Thoracic aorta (tissue), 2 donors: ENCODE results near the gene CDH18. TPM values are rescaled to one million over a fixed set of nuclear protein-coding genes. Genes with fewer than 3 reads are reported as not detected.

Source experiments
- ATAC-seq: fragments of 150-250 bp; one replicate; pipeline ENCODE4 v1.8.0; 2017; ENCODE audit warnings: low read depth; ENCODE audit not compliant: insufficient number of reproducible peaks, low FRiP score
- DNase-seq: peaks from one replicate; pipeline ENCODE4 v3.0.0-alpha.2; 2020; ENCODE audit warnings: low spot score
- H3K27ac ChIP-seq, 2 donors: fragments of 200-600 bp; sonication (generic); 1 replicate in 1 of 2; 2 replicates in 1 of 2; pipeline ENCODE4 v1.5.1; 2016; ENCODE audit warnings: mild to moderate bottlenecking in 2 of 2, moderate library complexity in 2 of 2
- H3K27me3 ChIP-seq: fragments of 200-600 bp; sonication (generic); replicated peaks from 2 replicates; pipeline ENCODE4 v1.6.0; 2016; ENCODE audit warnings: mild to moderate bottlenecking; ENCODE audit not compliant: insufficient read depth
- H3K36me3 ChIP-seq: fragments of 200-600 bp; sonication (generic); one replicate; pipeline ENCODE4 v1.5.1; 2016
- H3K4me1 ChIP-seq, 2 donors: fragments of 200-600 bp; sonication (generic); 1 replicate in 1 of 2; 2 replicates in 1 of 2; pipeline versions ENCODE4 v1.5.1 to v1.6.0; 2016; ENCODE audit warnings: low read depth in 2 of 2, mild to moderate bottlenecking in 1 of 2; ENCODE audit not compliant: control insufficient read depth in 1 of 2
- H3K4me3 ChIP-seq: fragments of 200-600 bp; sonication (generic); 2 replicates; pipeline ENCODE4 v1.5.1; 2016; ENCODE audit warnings: mild to moderate bottlenecking
- H3K9me3 ChIP-seq: fragments of 200-600 bp; sonication (generic); 2 replicates; pipeline ENCODE4 v1.5.1; 2016
- total RNA-seq, 2 donors: library from RNA; depleted of rRNA; stranded (reverse); fragments of >200 nt; gene quantifications; one replicate each; pipeline versions ENCODE4 v1.1.0 to v1.2.3, GENCODE V29; 2016
- TF ChIP-seq, protein P1 (sequence below): fragments of 200-600 bp; sonication (generic); IDR thresholded peaks from one replicate; pipeline ENCODE4 v1.5.1; 2019; ENCODE audit warnings: antibody characterized with exemption

The CDH18 gene
- total RNA-seq, 2 donors from 2014 or later, result not detected

DNA sequence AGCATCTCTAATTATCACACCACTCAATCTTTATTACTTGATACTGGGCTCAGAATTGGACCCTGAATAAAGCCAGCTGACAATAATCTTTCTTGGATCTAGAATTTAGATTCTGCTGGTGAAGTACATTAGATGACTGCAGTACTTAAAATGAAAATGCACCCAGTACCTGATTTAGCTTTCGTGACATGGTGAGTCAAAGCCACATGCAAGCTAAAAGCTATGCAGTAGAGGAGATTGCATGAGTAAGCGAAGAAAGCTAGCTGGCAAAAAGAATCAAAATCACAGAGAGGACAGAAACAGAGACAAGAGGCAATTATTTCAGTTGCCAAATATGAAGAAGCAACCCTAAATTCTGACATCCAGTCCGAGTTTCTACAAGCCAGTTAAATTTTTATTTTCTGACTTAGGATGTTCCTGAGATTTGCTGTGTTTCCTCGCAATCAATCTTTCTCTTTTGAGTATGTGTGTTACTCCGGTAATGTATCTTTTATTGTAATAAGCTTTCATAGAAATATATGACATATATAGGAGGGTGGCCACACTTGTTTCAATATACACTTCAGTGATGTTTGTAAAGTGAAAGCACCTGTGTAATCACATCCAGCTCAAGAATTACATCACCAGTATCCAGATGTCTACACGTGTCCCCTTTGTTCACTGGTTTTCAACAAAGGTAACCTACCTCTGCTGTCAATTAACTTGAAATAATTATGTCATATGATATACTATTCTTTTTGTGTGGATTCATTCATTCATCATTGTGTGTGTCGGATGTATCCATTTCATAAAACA, 101.7 kb downstream of the CDH18 start:
- Histone ChIP-seq H3K36me3 (no peaks in the 10 kb centered on the region), H3K4me3 (no peak overlapping the region), H3K4me1 (no peaks in the 10 kb centered on the region), H3K27ac (no peak overlapping the region), H3K27me3 (no peaks in the 10 kb centered on the region), H3K9me3 (no peaks in the 10 kb centered on the region)
- DNase-seq, result no peak
- no peak for ATAC-seq
- TF ChIP-seq, protein P1, sequence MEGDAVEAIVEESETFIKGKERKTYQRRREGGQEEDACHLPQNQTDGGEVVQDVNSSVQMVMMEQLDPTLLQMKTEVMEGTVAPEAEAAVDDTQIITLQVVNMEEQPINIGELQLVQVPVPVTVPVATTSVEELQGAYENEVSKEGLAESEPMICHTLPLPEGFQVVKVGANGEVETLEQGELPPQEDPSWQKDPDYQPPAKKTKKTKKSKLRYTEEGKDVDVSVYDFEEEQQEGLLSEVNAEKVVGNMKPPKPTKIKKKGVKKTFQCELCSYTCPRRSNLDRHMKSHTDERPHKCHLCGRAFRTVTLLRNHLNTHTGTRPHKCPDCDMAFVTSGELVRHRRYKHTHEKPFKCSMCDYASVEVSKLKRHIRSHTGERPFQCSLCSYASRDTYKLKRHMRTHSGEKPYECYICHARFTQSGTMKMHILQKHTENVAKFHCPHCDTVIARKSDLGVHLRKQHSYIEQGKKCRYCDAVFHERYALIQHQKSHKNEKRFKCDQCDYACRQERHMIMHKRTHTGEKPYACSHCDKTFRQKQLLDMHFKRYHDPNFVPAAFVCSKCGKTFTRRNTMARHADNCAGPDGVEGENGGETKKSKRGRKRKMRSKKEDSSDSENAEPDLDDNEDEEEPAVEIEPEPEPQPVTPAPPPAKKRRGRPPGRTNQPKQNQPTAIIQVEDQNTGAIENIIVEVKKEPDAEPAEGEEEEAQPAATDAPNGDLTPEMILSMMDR, result no peak

DNA sequence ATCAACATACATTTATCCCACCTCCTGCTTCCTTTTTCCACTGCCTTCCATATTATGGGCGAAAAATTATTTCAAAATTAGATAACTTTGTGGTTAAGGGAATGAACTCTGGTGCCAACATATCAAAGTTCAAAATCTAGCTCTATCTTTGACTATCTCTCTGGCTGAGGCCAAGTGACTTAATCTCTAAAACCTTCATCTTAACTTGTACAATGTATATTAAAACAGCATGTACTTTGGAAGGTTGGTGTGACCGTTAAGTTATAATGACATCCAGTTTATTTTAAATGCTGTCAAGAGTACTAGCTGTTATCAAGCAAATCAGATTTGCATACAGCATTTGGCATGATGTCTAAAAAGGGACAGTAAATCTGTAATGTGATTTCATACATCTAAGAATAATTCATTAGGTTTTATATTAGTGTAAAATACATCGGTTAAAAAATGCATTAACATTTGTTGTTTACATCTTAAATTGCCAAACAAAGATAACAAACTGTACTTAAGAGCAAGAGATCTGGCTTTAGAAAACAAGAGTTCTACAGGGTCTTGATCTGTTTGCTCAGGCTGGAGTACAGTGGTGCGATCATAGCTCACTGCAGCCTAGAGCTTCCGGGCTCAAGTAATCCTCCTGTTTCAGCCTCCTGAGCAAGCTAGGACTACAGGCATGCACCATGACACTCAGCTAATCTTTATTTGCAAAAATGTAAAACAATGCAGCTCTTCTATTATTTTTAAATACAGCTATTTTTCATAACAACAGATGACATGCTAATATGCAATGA, 102.8 kb downstream of the CDH18 start:
- TF ChIP-seq, protein P1, result no peak
- Histone ChIP-seq H3K9me3 (no peaks in the 10 kb centered on the region), H3K36me3 (no peaks in the 10 kb centered on the region), H3K27me3 (no peaks in the 10 kb centered on the region), H3K27ac (no peak overlapping the region), H3K4me3 (no peak overlapping the region), H3K4me1 (no peaks in the 10 kb centered on the region)
- DNase-seq (no peak), ATAC-seq (no peak)

DNA sequence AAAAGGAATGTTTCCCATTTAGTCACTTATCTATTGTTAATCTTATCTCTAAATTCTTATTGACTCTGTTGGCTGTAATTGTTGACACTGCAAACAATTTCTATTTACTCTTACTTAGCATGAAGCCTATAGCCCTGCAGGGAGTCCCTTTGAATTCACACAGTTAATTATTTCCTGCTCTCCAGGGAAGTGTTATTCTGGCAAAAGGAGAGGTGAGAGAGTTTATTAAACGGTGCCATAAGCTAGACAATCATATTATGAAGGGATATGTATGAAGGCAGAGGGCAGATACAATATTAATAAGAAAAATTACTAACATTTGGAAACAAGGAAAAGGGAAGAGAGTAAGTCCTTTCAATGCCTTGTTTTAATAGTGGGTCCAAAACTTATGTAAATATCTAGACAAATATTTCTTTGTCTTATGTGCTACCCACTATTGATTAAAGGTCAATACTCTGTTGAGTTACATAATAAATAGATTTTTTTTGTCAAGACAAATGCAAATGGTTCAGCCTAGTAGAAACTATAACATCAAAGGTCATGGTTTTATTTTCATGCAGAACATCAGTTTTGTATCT, 107.1 kb downstream of the CDH18 start:
- TF ChIP-seq, protein P1, result no peak
- no peak for ATAC-seq
- H3K36me3 ChIP-seq, result no peaks in the 10 kb centered on the region
- no peak for DNase-seq
- no peaks in the 10 kb centered on the region for H3K27me3 ChIP-seq
- H3K4me3 ChIP-seq, result no peak overlapping the region
- no peaks in the 10 kb centered on the region for H3K9me3 ChIP-seq
- no peak overlapping the region for H3K27ac ChIP-seq
- H3K4me1 ChIP-seq, result no peaks in the 10 kb centered on the region

DNA sequence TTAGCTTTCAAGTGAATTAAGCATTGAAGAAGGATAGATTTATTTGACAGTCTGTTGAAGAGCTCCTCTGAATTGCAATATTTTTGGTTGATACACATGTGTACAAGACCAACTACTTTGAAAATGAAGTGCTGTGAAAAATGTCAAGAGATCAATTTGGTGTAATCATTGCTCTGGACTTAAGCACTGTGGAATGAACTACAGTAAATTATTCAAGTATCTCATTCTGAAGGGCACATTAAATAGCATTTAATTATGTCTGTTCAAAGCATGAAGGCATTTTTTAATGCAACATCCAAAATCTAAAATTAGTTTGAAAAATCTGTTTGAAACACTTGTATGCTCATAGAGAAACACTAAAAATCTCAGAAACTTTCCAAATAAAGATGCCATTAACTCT, 107.5 kb downstream of the CDH18 start:
- H3K4me1 ChIP-seq, result no peaks in the 10 kb centered on the region
- DNase-seq (no peak), ATAC-seq (no peak)
- no peak overlapping the region for H3K27ac ChIP-seq
- H3K36me3 ChIP-seq, result no peaks in the 10 kb centered on the region
- no peak overlapping the region for H3K4me3 ChIP-seq
- H3K9me3 ChIP-seq, result no peaks in the 10 kb centered on the region
- TF ChIP-seq, protein P1, result no peak
- no peaks in the 10 kb centered on the region for H3K27me3 ChIP-seq

DNA sequence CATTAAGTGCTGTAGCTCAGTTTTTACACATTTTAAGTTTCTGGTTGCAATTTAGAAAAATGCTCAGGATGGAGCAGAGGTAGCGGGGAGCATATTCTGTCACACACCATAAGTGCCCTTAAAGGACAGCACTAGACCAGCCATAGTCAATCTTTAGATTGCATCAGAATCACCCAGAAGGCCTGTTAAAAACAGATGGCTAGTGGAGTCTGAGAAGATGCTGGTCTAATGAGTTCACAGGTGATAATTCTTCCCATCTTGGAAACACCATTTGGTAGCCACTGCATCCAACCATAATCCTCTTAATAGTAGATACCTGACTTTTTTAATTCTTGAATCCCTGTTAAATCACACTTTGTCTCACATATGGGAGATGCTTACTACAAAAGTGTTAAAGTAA, 113.2 kb downstream of the CDH18 start:
- ATAC-seq, result no peak
- TF ChIP-seq, protein P1, result no peak

More for the DNA sequence above, 113.2 kb downstream of the CDH18 start:
- Histone ChIP-seq H3K27me3 (no peaks in the 10 kb centered on the region), H3K36me3 (no peaks in the 10 kb centered on the region), H3K4me3 (no peak overlapping the region), H3K9me3 (no peaks in the 10 kb centered on the region), H3K4me1 (no peaks in the 10 kb centered on the region), H3K27ac (no peak overlapping the region)
- DNase-seq, result no peak
